Activated naive CD8-positive, alpha-beta T cell (primary cell): ENCODE measurements around the gene CALHM3.
"Not testable (repeated sequence)": the region's sequence is repeated elsewhere in the genome, so short reads cannot be mapped to it uniquely, and the experiment has no call there.

Experiments used
- H3K27ac Mint-ChIP-seq: one replicate; pipeline ENCODE4 v1.8.0; 2021; ENCODE audit warnings: mixed read lengths
- H3K27me3 Mint-ChIP-seq: one replicate; pipeline ENCODE4 v1.8.0; 2021; ENCODE audit warnings: mixed read lengths
- H3K36me3 Mint-ChIP-seq: one replicate; pipeline ENCODE4 v1.8.0; 2021; ENCODE audit warnings: mixed read lengths
- H3K4me1 Mint-ChIP-seq: one replicate; pipeline ENCODE4 v1.8.0; 2021; ENCODE audit warnings: low read depth, mixed read lengths
- H3K4me3 Mint-ChIP-seq: one replicate; pipeline ENCODE4 v1.8.0; 2021; ENCODE audit warnings: mild to moderate bottlenecking, mixed read lengths
- H3K9me3 Mint-ChIP-seq: one replicate; pipeline ENCODE4 v1.8.0; 2021; ENCODE audit warnings: low read depth, mixed read lengths

The CALHM3 gene

GRCh38 chr10:103479135-103479534, at the start of gene CALHM3:
Gene CALHM3 (minus strand): TSS chr10:103479240. CDS start chr10:103479032, 208 bp downstream.
- Mint-ChIP-seq H3K9me3 (no peaks in the 10 kb centered on the region), H3K27ac (no peak within 1 kb of the TSS), H3K4me1 (peaks cover 2% of the 10 kb centered on the region), H3K27me3 (no peaks in the 10 kb centered on the region), H3K36me3 (no peaks in the 10 kb centered on the region), H3K4me3 (no peak within 1 kb of the TSS)

- H3K27me3 Mint-ChIP-seq: peaks cover 10% of the 10 kb centered on the region
- H3K36me3 Mint-ChIP-seq: peaks cover 4% of the 10 kb centered on the region
- H3K9me3 Mint-ChIP-seq: peaks cover 8% of the 10 kb centered on the region
- no peak overlapping the region for H3K27ac Mint-ChIP-seq
- no peaks in the 10 kb centered on the region for H3K4me1 Mint-ChIP-seq
- no peak overlapping the region for H3K4me3 Mint-ChIP-seq
Measured at GRCh38 chr10:103528549-103528948, 49.5 kb upstream of the CALHM3 start.

GRCh38 chr10:103527476-103527875, 48.4 kb upstream of the CALHM3 start:
- not testable (repeated sequence) for H3K4me1 Mint-ChIP-seq, H3K27ac Mint-ChIP-seq, H3K9me3 Mint-ChIP-seq, H3K36me3 Mint-ChIP-seq, H3K4me3 Mint-ChIP-seq, H3K27me3 Mint-ChIP-seq

GRCh38 chr10:103525901-103526300, 46.9 kb upstream of the CALHM3 start:
- no peak overlapping the region for H3K4me3 Mint-ChIP-seq
- peaks cover 8% of the 10 kb centered on the region for H3K9me3 Mint-ChIP-seq
- peaks cover 4% of the 10 kb centered on the region for H3K36me3 Mint-ChIP-seq
- H3K4me1 Mint-ChIP-seq: no peaks in the 10 kb centered on the region
- H3K27me3 Mint-ChIP-seq: peaks cover 4% of the 10 kb centered on the region
- no peak overlapping the region for H3K27ac Mint-ChIP-seq

- Mint-ChIP-seq H3K27me3 (peaks cover 4% of the 10 kb centered on the region), H3K4me1 (no peaks in the 10 kb centered on the region)
Measured at GRCh38 chr10:103523683-103524082, 44.6 kb upstream of the CALHM3 start.

GRCh38 chr10:103522006-103522405, 43.0 kb upstream of the CALHM3 start:
- not testable (repeated sequence) for H3K27me3 Mint-ChIP-seq, H3K4me3 Mint-ChIP-seq, H3K36me3 Mint-ChIP-seq, H3K4me1 Mint-ChIP-seq, H3K27ac Mint-ChIP-seq, H3K9me3 Mint-ChIP-seq

More at GRCh38 chr10:103523683-103524082, 44.6 kb upstream of the CALHM3 start:
- H3K36me3 Mint-ChIP-seq: peaks cover 4% of the 10 kb centered on the region
- no peak overlapping the region for H3K27ac Mint-ChIP-seq
- no peak overlapping the region for H3K4me3 Mint-ChIP-seq
- peaks cover 8% of the 10 kb centered on the region for H3K9me3 Mint-ChIP-seq

GRCh38 chr10:103519798-103520197, 40.8 kb upstream of the CALHM3 start:
- no peaks in the 10 kb centered on the region for H3K27me3 Mint-ChIP-seq
- no peaks in the 10 kb centered on the region for H3K4me1 Mint-ChIP-seq
- H3K9me3 Mint-ChIP-seq: peaks cover 3% of the 10 kb centered on the region
- H3K36me3 Mint-ChIP-seq: no peaks in the 10 kb centered on the region
- H3K27ac Mint-ChIP-seq: no peak overlapping the region
- H3K4me3 Mint-ChIP-seq: no peak overlapping the region

GRCh38 chr10:103517234-103518085, 38.4 kb upstream of the CALHM3 start:
- Mint-ChIP-seq H3K27ac (no peak overlapping the region), H3K27me3 (no peaks in the 10 kb centered on the region), H3K4me3 (no peak overlapping the region), H3K9me3 (no peaks in the 10 kb centered on the region), H3K4me1 (no peaks in the 10 kb centered on the region), H3K36me3 (no peaks in the 10 kb centered on the region)

- H3K4me3 Mint-ChIP-seq: no peak overlapping the region
- no peaks in the 10 kb centered on the region for H3K36me3 Mint-ChIP-seq
- H3K4me1 Mint-ChIP-seq: no peaks in the 10 kb centered on the region
- H3K27ac Mint-ChIP-seq: no peak overlapping the region
- H3K27me3 Mint-ChIP-seq: peaks cover 4% of the 10 kb centered on the region
- no peaks in the 10 kb centered on the region for H3K9me3 Mint-ChIP-seq
Measured at GRCh38 chr10:103514244-103514643, 35.2 kb upstream of the CALHM3 start.

GRCh38 chr10:103513380-103514060, 34.5 kb upstream of the CALHM3 start:
- Mint-ChIP-seq H3K4me1 (no peaks in the 10 kb centered on the region), H3K27ac (no peak overlapping the region), H3K27me3 (peaks cover 4% of the 10 kb centered on the region), H3K4me3 (no peak overlapping the region), H3K9me3 (no peaks in the 10 kb centered on the region), H3K36me3 (no peaks in the 10 kb centered on the region)

GRCh38 chr10:103512591-103513379, 33.7 kb upstream of the CALHM3 start:
- no peak overlapping the region for H3K4me3 Mint-ChIP-seq
- H3K4me1 Mint-ChIP-seq: no peaks in the 10 kb centered on the region
- no peak overlapping the region for H3K27ac Mint-ChIP-seq

GRCh38 chr10:103512166-103512565, 33.1 kb upstream of the CALHM3 start:
- no peak overlapping the region for H3K4me3 Mint-ChIP-seq
- H3K9me3 Mint-ChIP-seq: no peaks in the 10 kb centered on the region
- peaks cover 4% of the 10 kb centered on the region for H3K27me3 Mint-ChIP-seq
- H3K4me1 Mint-ChIP-seq: no peaks in the 10 kb centered on the region
- no peak overlapping the region for H3K27ac Mint-ChIP-seq
- H3K36me3 Mint-ChIP-seq: no peaks in the 10 kb centered on the region

More at GRCh38 chr10:103512591-103513379, 33.7 kb upstream of the CALHM3 start:
- Mint-ChIP-seq H3K9me3 (no peaks in the 10 kb centered on the region), H3K36me3 (no peaks in the 10 kb centered on the region), H3K27me3 (peaks cover 4% of the 10 kb centered on the region)

- no peak overlapping the region for H3K4me3 Mint-ChIP-seq
- no peak overlapping the region for H3K27ac Mint-ChIP-seq
- no peaks in the 10 kb centered on the region for H3K4me1 Mint-ChIP-seq
- no peaks in the 10 kb centered on the region for H3K9me3 Mint-ChIP-seq
- H3K27me3 Mint-ChIP-seq: peaks cover 6% of the 10 kb centered on the region
- H3K36me3 Mint-ChIP-seq: no peaks in the 10 kb centered on the region
Measured at GRCh38 chr10:103510791-103511752, 32.0 kb upstream of the CALHM3 start.

- Mint-ChIP-seq H3K9me3 (no peaks in the 10 kb centered on the region), H3K36me3 (no peaks in the 10 kb centered on the region), H3K27ac (no peak overlapping the region), H3K27me3 (peaks cover 6% of the 10 kb centered on the region), H3K4me1 (no peaks in the 10 kb centered on the region), H3K4me3 (no peak overlapping the region)
Measured at GRCh38 chr10:103510046-103510685, 31.1 kb upstream of the CALHM3 start.
